Measurements from ENCODE around the gene TTF2. TPM values are rescaled to one million over a fixed set of nuclear protein-coding genes. Genes with fewer than 3 reads are reported as not detected.

The TTF2 gene
- polyA plus RNA-seq, 1 donor from 2014 or later, result 2.6 TPM

DNA sequence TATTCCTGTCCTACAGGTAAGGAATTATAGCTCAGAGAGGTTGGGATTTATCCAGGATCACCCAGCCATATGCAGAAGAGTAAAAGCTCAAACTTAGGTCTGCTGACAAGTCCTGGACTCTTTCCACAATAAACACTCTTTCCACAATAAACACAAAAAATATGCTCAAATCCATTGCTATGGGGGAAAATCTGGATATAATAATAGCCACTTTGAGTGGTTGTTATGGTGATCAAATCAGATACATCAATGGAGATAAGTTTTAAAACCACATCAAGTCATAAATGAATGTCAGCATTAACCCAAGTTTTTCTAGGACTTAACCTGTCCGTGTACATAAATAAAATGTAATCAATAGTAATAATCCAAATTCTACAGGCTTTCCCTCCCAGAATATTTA is 22.3 kb upstream of the TTF2 start:
- Histone ChIP-seq H3K9me2 (ENCODE audit: insufficient read depth, low read length) (no peaks in the 10 kb centered on the region), H3K4me2 (ENCODE audit: low read length) (no peak overlapping the region), H4K20me1 (ENCODE audit: insufficient read depth) (no peaks in the 10 kb centered on the region), H3K9ac (ENCODE audit: low read length) (no peak overlapping the region), H3K36me3 (ENCODE audit: insufficient read depth, low read length) (no peaks in the 10 kb centered on the region), H3K27me3 (ENCODE audit: insufficient read depth, low read depth, low read length) (no peaks in the 10 kb centered on the region), H2AFZ (ENCODE audit: low read depth, low read length) (no peak overlapping the region), H3K9me3 (ENCODE audit: low read length) (no peaks in the 10 kb centered on the region), H3K4me3 (ENCODE audit: low read length) (no peak overlapping the region), H3K27ac (ENCODE audit: low read length) (no peak overlapping the region), H3K79me2 (replicated peaks; ENCODE audit: insufficient read depth, low read length) (no peaks in the 10 kb centered on the region), H3F3A (ENCODE audit: insufficient read depth, low read length, poor library complexity, severe bottlenecking) (no peaks in the 10 kb centered on the region)
- TF ChIP-seq MXI1 (conservative IDR thresholded peaks at IDR 0.05; ENCODE audit: poor library complexity, severe bottlenecking) (no peak), POLR2AphosphoS5 (IDR thresholded peaks at IDR 0.05) (no peak), EZH2 (IDR thresholded peaks at IDR 0.05; ENCODE audit: borderline replicate concordance, insufficient read depth, low read length, poor library complexity, severe bottlenecking) (no peak), EP300 (conservative IDR thresholded peaks at IDR 0.05; ENCODE audit: poor library complexity, severe bottlenecking) (no peak), TAF1 (IDR thresholded peaks at IDR 0.05; ENCODE audit: low read depth) (no peak), RAD21 (conservative IDR thresholded peaks at IDR 0.05) (no peak), SMC3 (conservative IDR thresholded peaks at IDR 0.05; ENCODE audit: poor library complexity) (no peak)
- TF ChIP-seq, protein P1, sequence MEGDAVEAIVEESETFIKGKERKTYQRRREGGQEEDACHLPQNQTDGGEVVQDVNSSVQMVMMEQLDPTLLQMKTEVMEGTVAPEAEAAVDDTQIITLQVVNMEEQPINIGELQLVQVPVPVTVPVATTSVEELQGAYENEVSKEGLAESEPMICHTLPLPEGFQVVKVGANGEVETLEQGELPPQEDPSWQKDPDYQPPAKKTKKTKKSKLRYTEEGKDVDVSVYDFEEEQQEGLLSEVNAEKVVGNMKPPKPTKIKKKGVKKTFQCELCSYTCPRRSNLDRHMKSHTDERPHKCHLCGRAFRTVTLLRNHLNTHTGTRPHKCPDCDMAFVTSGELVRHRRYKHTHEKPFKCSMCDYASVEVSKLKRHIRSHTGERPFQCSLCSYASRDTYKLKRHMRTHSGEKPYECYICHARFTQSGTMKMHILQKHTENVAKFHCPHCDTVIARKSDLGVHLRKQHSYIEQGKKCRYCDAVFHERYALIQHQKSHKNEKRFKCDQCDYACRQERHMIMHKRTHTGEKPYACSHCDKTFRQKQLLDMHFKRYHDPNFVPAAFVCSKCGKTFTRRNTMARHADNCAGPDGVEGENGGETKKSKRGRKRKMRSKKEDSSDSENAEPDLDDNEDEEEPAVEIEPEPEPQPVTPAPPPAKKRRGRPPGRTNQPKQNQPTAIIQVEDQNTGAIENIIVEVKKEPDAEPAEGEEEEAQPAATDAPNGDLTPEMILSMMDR (IDR thresholded peaks at IDR 0.05; ENCODE audit: poor library complexity, severe bottlenecking), result no peak
- TF ChIP-seq, protein P2, sequence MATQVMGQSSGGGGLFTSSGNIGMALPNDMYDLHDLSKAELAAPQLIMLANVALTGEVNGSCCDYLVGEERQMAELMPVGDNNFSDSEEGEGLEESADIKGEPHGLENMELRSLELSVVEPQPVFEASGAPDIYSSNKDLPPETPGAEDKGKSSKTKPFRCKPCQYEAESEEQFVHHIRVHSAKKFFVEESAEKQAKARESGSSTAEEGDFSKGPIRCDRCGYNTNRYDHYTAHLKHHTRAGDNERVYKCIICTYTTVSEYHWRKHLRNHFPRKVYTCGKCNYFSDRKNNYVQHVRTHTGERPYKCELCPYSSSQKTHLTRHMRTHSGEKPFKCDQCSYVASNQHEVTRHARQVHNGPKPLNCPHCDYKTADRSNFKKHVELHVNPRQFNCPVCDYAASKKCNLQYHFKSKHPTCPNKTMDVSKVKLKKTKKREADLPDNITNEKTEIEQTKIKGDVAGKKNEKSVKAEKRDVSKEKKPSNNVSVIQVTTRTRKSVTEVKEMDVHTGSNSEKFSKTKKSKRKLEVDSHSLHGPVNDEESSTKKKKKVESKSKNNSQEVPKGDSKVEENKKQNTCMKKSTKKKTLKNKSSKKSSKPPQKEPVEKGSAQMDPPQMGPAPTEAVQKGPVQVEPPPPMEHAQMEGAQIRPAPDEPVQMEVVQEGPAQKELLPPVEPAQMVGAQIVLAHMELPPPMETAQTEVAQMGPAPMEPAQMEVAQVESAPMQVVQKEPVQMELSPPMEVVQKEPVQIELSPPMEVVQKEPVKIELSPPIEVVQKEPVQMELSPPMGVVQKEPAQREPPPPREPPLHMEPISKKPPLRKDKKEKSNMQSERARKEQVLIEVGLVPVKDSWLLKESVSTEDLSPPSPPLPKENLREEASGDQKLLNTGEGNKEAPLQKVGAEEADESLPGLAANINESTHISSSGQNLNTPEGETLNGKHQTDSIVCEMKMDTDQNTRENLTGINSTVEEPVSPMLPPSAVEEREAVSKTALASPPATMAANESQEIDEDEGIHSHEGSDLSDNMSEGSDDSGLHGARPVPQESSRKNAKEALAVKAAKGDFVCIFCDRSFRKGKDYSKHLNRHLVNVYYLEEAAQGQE (IDR thresholded peaks at IDR 0.05; ENCODE audit: borderline replicate concordance), result no peak

DNA sequence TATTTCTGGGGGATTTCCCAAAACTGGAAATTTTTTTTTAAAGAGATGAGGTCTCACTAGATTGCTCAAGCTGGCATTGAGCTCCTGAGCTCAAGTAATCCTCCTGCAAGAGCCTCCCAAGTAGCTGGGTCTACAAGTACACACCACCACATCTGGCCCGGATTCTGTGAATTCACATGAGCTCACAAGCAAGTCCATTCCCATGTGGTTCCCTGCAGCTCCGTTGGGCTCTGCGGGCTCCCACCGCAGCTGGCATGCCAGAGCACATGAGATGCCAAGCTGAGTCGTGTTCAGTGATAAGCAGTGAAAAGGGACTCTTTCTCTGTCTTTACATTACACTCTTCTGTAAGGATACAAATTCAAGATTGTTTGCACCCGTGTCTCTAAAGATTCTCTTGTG is 21.9 kb upstream of the TTF2 start:
- TF ChIP-seq SMC3 (conservative IDR thresholded peaks at IDR 0.05; ENCODE audit: poor library complexity) (no peak), EZH2 (IDR thresholded peaks at IDR 0.05; ENCODE audit: borderline replicate concordance, insufficient read depth, low read length, poor library complexity, severe bottlenecking) (no peak), EP300 (conservative IDR thresholded peaks at IDR 0.05; ENCODE audit: poor library complexity, severe bottlenecking) (no peak), POLR2AphosphoS5 (IDR thresholded peaks at IDR 0.05) (no peak), TAF1 (IDR thresholded peaks at IDR 0.05; ENCODE audit: low read depth) (no peak), MXI1 (conservative IDR thresholded peaks at IDR 0.05; ENCODE audit: poor library complexity, severe bottlenecking) (no peak), RAD21 (conservative IDR thresholded peaks at IDR 0.05) (no peak)
- TF ChIP-seq, protein P1 (IDR thresholded peaks at IDR 0.05; ENCODE audit: poor library complexity, severe bottlenecking), result no peak
- TF ChIP-seq, protein P2 (IDR thresholded peaks at IDR 0.05; ENCODE audit: borderline replicate concordance), result no peak
- Histone ChIP-seq H3K4me2 (ENCODE audit: low read length) (no peak overlapping the region), H3K9ac (ENCODE audit: low read length) (no peak overlapping the region), H2AFZ (ENCODE audit: low read depth, low read length) (no peak overlapping the region), H3F3A (ENCODE audit: insufficient read depth, low read length, poor library complexity, severe bottlenecking) (no peaks in the 10 kb centered on the region), H3K4me3 (ENCODE audit: low read length) (no peak overlapping the region), H3K9me2 (ENCODE audit: insufficient read depth, low read length) (no peaks in the 10 kb centered on the region), H4K20me1 (ENCODE audit: insufficient read depth) (no peaks in the 10 kb centered on the region), H3K27ac (ENCODE audit: low read length) (no peak overlapping the region), H3K36me3 (ENCODE audit: insufficient read depth, low read length) (no peaks in the 10 kb centered on the region), H3K9me3 (ENCODE audit: low read length) (no peaks in the 10 kb centered on the region), H3K27me3 (ENCODE audit: insufficient read depth, low read depth, low read length) (no peaks in the 10 kb centered on the region), H3K79me2 (replicated peaks; ENCODE audit: insufficient read depth, low read length) (no peaks in the 10 kb centered on the region)

All from neural cell (in vitro differentiated cells).